Activated CD4-positive, alpha-beta T cell treated with anti-CD3 and anti-CD28 coated beads, Interleukin-2, amount 50 U/mL, for 48 hours (primary cell): ENCODE results near the gene JARID2.
"Not testable (repeated sequence)": the region's sequence is repeated elsewhere in the genome, so short reads cannot be mapped to it uniquely, and the experiment has no call there.

ENCODE experiments used
- DNase-seq, 2 experiments: peaks; one replicate each; pipeline ENCODE4 v3.0.0-alpha.2; 2020

The JARID2 gene

GRCh38 chr6:15265787-15266186 is 19.9 kb downstream of the JARID2 start:
- no peak for DNase-seq

- DNase-seq, result no peak
Observed at GRCh38 chr6:15266423-15266996, 20.6 kb downstream of the JARID2 start.

GRCh38 chr6:15267221-15267620 is 21.4 kb downstream of the JARID2 start:
- no peak for DNase-seq

- DNase-seq, result no peak
Observed at GRCh38 chr6:15268137-15268908, 22.5 kb downstream of the JARID2 start.

- no peak for DNase-seq
Observed at GRCh38 chr6:15269011-15269410, 23.1 kb downstream of the JARID2 start.

- no peak for DNase-seq
Observed at GRCh38 chr6:15269619-15270018, 23.8 kb downstream of the JARID2 start.

DNA sequence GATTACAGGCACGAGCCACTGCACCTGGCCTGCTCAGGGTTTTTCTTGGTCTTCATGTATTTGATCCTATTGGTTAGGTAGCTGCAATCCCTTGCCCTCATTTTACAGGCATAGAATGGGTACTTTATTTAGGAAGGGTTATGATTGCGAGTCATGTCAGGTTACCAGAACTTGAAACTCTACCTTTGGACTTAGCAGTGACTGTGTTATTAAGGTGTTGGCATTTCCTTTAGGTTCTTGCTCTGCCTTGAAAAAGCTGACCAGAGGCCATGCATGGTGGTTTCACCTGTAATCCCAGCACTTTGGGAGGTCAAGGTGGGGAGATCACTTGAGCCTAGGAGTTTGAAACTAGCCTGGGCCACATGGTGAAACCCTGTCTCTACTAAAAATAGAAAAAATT is 24.5 kb downstream of the JARID2 start:
- no peak for DNase-seq

GRCh38 chr6:15272562-15272961 is 26.7 kb downstream of the JARID2 start:
- no peak for DNase-seq

GRCh38 chr6:15274692-15275387 is 29.0 kb downstream of the JARID2 start:
- DNase-seq, result no peak

GRCh38 chr6:15276036-15276985 is 30.4 kb downstream of the JARID2 start:
- DNase-seq, result no peak

- no peak for DNase-seq
Observed at GRCh38 chr6:15279047-15279661, 33.3 kb downstream of the JARID2 start.

DNA sequence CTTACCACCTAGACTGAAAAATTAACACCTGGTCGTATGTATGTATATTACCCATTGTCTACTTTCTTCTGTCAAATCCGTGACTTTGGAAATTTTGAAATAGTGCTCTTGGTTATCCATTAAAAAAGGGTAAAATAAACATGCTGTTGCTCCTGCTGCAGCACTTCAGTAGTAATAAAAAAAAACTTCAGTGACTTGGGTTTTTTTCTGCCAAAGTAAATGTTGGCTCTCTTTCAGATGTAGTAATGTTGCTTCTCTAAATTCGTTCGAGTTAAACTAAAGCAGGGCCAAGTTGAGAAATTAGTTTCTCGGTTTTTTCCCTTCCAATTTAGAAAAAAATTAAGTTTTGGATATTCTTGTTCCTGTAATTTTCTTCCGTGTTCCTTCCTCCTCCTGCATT is 34.2 kb downstream of the JARID2 start:
- DNase-seq, result no peak

- no peak for DNase-seq
Observed at GRCh38 chr6:15280961-15281360, 35.1 kb downstream of the JARID2 start.

DNA sequence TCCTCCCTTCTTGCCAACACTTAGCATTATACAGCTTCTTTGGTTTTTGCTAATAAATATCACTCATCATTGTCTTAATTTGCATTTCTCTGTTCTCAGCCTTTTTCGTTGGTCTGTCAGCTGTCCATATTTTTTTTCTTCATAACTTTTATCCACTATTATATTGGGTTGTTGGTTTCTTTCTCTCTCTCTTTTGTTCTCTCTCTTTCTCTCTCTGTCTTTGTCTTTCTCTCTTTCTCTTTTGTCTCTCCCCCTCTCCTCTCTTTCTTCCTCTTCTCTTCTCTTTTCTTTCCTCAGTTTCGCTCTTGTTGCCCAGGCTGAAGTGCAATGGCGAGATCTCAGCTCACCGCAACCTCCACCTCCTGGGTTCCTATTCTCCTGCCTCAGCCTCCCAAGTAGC is 36.5 kb downstream of the JARID2 start:
- DNase-seq, result no peak

GRCh38 chr6:15283986-15284361 is 38.1 kb downstream of the JARID2 start:
- no peak for DNase-seq

GRCh38 chr6:15284743-15285142 is 38.9 kb downstream of the JARID2 start:
- DNase-seq, result no peak

DNA sequence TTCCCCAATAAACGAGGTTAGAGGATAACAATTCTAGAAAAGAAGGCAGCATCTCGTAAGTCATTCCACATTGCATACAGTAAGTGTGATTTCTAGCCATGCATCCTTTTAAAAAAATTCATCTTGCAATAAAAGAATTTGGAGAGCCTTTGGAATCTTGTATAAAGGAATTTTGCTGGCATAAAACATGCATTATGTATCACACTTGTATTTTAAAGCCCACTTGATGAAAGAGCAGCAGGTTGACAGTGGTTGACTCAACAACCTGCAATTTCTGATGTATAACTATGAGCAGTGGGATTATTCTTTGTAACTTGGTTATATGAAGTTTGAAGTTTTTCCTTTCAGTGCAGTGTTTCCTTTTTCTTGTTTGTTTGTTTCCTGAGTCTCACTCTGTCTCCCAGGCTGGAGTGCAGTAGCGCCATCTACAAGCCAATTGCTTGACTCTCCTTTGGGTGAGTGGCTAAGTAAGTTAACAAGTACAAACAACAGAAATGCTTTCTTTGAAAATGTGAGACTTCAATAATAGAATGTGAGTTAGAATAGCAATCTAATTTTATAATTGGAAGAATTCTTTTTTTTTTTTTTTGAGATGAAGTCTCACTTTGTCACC is 39.9 kb downstream of the JARID2 start:
- no peak for DNase-seq

DNA sequence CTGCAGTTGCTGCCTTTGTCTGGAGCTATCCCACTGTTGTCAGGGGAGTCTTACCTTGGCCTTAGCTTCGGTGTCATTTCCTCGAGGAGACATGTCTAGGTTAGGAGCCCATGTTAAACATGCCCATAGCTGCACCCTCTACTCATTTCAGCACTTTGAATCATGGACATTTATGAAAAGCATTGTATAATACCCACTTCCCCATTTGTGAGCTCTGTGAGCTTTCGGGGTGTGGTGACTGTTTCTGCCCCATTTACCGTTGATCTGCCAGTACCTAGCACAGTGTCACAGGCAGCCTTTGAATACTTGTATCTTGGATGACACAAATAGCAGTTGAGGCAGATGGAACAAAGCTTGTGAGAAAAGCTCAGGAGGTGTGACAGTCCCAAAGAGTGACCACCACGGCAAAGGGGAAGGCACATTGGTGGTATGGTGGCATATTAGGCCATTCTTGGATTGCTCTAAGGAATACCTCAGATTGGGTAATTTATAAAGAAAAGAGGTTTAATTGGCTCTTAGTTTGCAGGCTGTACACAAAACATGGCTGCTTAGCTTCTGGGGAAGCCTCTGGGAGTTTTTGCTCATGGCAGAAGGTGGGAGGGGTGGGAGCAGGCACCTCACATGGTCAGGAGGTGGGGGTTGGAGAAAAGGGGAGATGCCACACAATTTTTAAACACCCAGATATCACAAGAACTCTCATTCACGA is 42.0 kb downstream of the JARID2 start:
- DNase-seq, result no peak

GRCh38 chr6:15288856-15289255 is 43.0 kb downstream of the JARID2 start:
- DNase-seq, result no peak

DNA sequence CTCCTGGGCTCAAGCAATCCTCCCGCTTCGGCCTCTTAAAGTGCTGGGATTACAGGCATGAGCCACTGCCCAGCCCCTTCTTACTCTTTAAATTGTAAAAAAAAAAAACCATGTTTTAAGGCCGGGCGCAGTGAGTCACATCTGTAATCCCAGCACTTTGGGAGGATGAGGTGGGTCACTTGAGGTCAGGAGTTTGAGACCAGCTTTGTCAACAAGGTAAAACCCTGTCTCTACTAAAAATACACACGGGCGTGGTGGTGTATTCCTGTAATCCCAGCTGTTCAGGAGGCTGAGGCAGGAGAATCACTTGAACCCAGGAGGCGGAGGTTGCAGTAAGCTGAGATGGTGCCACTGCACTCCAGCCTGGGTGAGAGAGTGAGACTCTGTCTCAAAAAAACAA is 43.6 kb downstream of the JARID2 start:
- DNase-seq, result not testable (repeated sequence)

GRCh38 chr6:15290067-15290680 is 44.3 kb downstream of the JARID2 start:
- DNase-seq, result no peak
